Renal cortical epithelial cell (primary cell): Measurements from ENCODE around the gene MTHFD1L. TPM values are rescaled to one million over a fixed set of nuclear protein-coding genes. Genes with fewer than 3 reads are reported as not detected.
A peak's percentile ranks its signal among the peaks of the same experiment; 100 is the strongest.

Experiments used
- DNase-seq: peaks from one replicate; pipeline ENCODE4 v3.0.0-alpha.2; 2011; ENCODE audit warnings: low read depth
- total RNA-seq: library from RNA; depleted of rRNA; stranded (reverse); fragments of >200 nt; gene quantifications from 2 replicates; pipeline ENCODE4 v1.2.3, GENCODE V29; 2014

Gene MTHFD1L
- total RNA-seq, 1 donor from 2014 or later = 53.7 TPM

GRCh38 chr6:151014404-151015100, 149.1 kb downstream of the MTHFD1L start:
- peak; percentile 65 for DNase-seq

GRCh38 chr6:151015101-151015700, 149.7 kb downstream of the MTHFD1L start:
- no peak for DNase-seq

GRCh38 chr6:151016107-151016506, 150.6 kb downstream of the MTHFD1L start:
- no peak for DNase-seq

GRCh38 chr6:151018046-151018445, 152.5 kb downstream of the MTHFD1L start:
- peak; percentile 41 for DNase-seq

- no peak for DNase-seq
Observed at GRCh38 chr6:151018911-151019782, 153.6 kb downstream of the MTHFD1L start.

- no peak for DNase-seq
Observed at GRCh38 chr6:151021896-151022295, 156.4 kb downstream of the MTHFD1L start.

- no peak for DNase-seq
Observed at GRCh38 chr6:151022492-151022891, 157.0 kb downstream of the MTHFD1L start.

- no peak for DNase-seq
Observed at GRCh38 chr6:151023342-151023741, 157.8 kb downstream of the MTHFD1L start.

- DNase-seq = no peak
Observed at GRCh38 chr6:151024597-151024996, 159.1 kb downstream of the MTHFD1L start.

- no peak for DNase-seq
Observed at GRCh38 chr6:151025076-151025475, 159.6 kb downstream of the MTHFD1L start.

GRCh38 chr6:151026041-151026663, 160.7 kb downstream of the MTHFD1L start:
- peak; percentile 41 for DNase-seq

GRCh38 chr6:151027295-151027747, 161.8 kb downstream of the MTHFD1L start:
- DNase-seq = no peak

GRCh38 chr6:151027936-151028838, 162.7 kb downstream of the MTHFD1L start:
- no peak for DNase-seq

GRCh38 chr6:151029970-151030369, 164.5 kb downstream of the MTHFD1L start:
- no peak for DNase-seq

- no peak for DNase-seq
Observed at GRCh38 chr6:151032034-151032433, 166.5 kb downstream of the MTHFD1L start.

GRCh38 chr6:151034825-151035781, 169.6 kb downstream of the MTHFD1L start:
- peak; percentile 72 for DNase-seq

GRCh38 chr6:151036211-151036721, 170.8 kb downstream of the MTHFD1L start:
- peak; percentile 99 for DNase-seq

GRCh38 chr6:151036869-151037680, 171.6 kb downstream of the MTHFD1L start:
- DNase-seq = peak; percentile 68

- DNase-seq = no peak
Observed at GRCh38 chr6:151038616-151039015, 173.1 kb downstream of the MTHFD1L start.
